K562 (cell line): ENCODE data around the gene SENP3. TPM values are rescaled to one million over a fixed set of nuclear protein-coding genes. Genes with fewer than 3 reads are reported as not detected.

ENCODE experiments used
- ATF1 ChIP-seq, 2 experiments: fragments of 450-650 bp in 1 of 2; IDR thresholded peaks; 2 replicates each; pipeline ENCODE4 v1.6.1; 2016; ENCODE audit warnings: missing compliant biosample characterization in 1 of 2, missing genetic modification characterization in 1 of 2
- BCL6 ChIP-seq: fragments of 250-450 bp; sonication (Bioruptor Pico); IDR thresholded peaks from 2 replicates; pipeline ENCODE4 v1.4.0; 2020
- CUX1 ChIP-seq: fragments of 200-800 bp; sonication (Bioruptor generic); IDR thresholded peaks from 2 replicates; pipeline ENCODE4 v1.6.1; 2016; ENCODE audit warnings: missing genetic modification characterization, missing compliant biosample characterization
- DNMT1 ChIP-seq: fragments of 450-650 bp; IDR thresholded peaks from 2 replicates; pipeline ENCODE4 v1.6.1; 2016; ENCODE audit warnings: antibody characterized with exemption, mild to moderate bottlenecking
- HDAC6 ChIP-seq: IDR thresholded peaks from 2 replicates; pipeline ENCODE4 v1.6.1; 2012; ENCODE audit warnings: low read depth, mild to moderate bottlenecking, control low read depth, inconsistent platforms, low read length, moderate library complexity
- HEY1 ChIP-seq: fragments of 250-450 bp; sonication (Bioruptor Pico); IDR thresholded peaks from 2 replicates; pipeline ENCODE4 v1.5.0; 2020; ENCODE audit warnings: mild to moderate bottlenecking, moderate library complexity, borderline replicate concordance
- KDM4B ChIP-seq, 2 experiments: fragments of 450-650 bp in 1 of 2; sonication (generic) in 1 of 2; IDR thresholded peaks; 2 replicates each; pipeline ENCODE4 v1.6.1; 2016 to 2017; ENCODE audit warnings: borderline replicate concordance in 2 of 2, antibody characterized with exemption in 1 of 2, low read depth in 1 of 2, mild to moderate bottlenecking in 1 of 2
- MCM5 ChIP-seq: fragments of 450-650 bp; IDR thresholded peaks from 2 replicates; pipeline ENCODE4 v1.6.1; 2016; ENCODE audit warnings: low read depth
- PBX2 ChIP-seq, 2 experiments: IDR thresholded peaks in 1 of 2; conservative IDR thresholded peaks in 1 of 2; 2 replicates each; pipeline ENCODE4 v1.6.1; 2016; ENCODE audit warnings: low read depth in 2 of 2, mild to moderate bottlenecking in 1 of 2, missing compliant biosample characterization in 1 of 2, missing genetic modification characterization in 1 of 2, moderate library complexity in 1 of 2
- PHTF2 ChIP-seq: fragments of 250-450 bp; sonication (Bioruptor Pico); IDR thresholded peaks from 2 replicates; pipeline ENCODE4 v1.5.0; 2021; ENCODE audit warnings: mild to moderate bottlenecking
- PURB ChIP-seq: sonication (generic); formaldehyde crosslinking; IDR thresholded peaks from 2 replicates; pipeline ENCODE4 v1.9.0; 2021; ENCODE audit warnings: low read depth, mild to moderate bottlenecking, missing genetic modification reagents
- RNF2 ChIP-seq: sonication (generic); IDR thresholded peaks from 2 replicates; pipeline ENCODE4 v1.6.1; 2016
- SRSF9 ChIP-seq: fragments of 200-400 bp; formaldehyde crosslinking; IDR thresholded peaks from 2 replicates; pipeline ENCODE4 v1.6.1; 2017; ENCODE audit warnings: low read depth, low read length, borderline replicate concordance
- STAT5A ChIP-seq: IDR thresholded peaks from 2 replicates; pipeline ENCODE4 v1.6.1; 2012; ENCODE audit warnings: low read length, inconsistent platforms, borderline replicate concordance
- ZNF224 ChIP-seq: sonication (generic); formaldehyde crosslinking; IDR thresholded peaks from 2 replicates; pipeline ENCODE4 v1.8.0; 2022; ENCODE audit warnings: mild to moderate bottlenecking, missing genetic modification reagents
- ZNF511 ChIP-seq: sonication (generic); formaldehyde crosslinking; IDR thresholded peaks from 2 replicates; pipeline ENCODE4 v1.8.0; 2022; ENCODE audit warnings: mild to moderate bottlenecking, missing genetic modification reagents
- polyA plus RNA-seq, 8 experiments: library from polyadenylated mRNA; depleted of rRNA in 4 of 8; stranded (reverse) in 5 of 8; unstranded in 3 of 8; fragments of >200 nt; fragmentation: Nextera tagmentation in 2 of 8; fragmentation: Illumina TruSeq in 1 of 8; extraction: Ambion mirVana in 2 of 8; extraction: Trizol in 1 of 8; gene quantifications; 2 replicates each; pipeline versions ENCODE4 v1.2.1 to v1.2.3, GENCODE V29; 2011 to 2014; ENCODE audit warnings: inconsistent platforms in 1 of 8, missing spikeins in 1 of 8
- total RNA-seq, 7 experiments: library from RNA; depleted of rRNA in 6 of 7; stranded (reverse); fragments of >200 nt in 6 of 7; fragmentation: Illumina TruSeq in 2 of 7; extraction: Trizol in 2 of 7; gene quantifications; 2 replicates each; pipeline versions ENCODE4 v1.2.1 to v1.2.3, GENCODE V29; 2011 to 2021; ENCODE audit warnings: low replicate concordance in 1 of 7

SENP3 gene
- total and polyA plus RNA-seq, 9 of the 15 experiments (the other 6 are each of a cell fraction or from before 2014, with no cell fraction given): 0.63 to 102 (median 78.8) TPM

- TF ChIP-seq PBX2 (CRISPR knock-in tag; IDR thresholded peaks at IDR 0.05; ENCODE audit: low read depth): peak; percentile 96
- TF ChIP-seq PBX2 (tag; conservative IDR thresholded peaks at IDR 0.05; ENCODE audit: low read depth): peak; percentile 100
- no peak for TF ChIP-seq CUX1
- no peak for TF ChIP-seq HDAC6
- TF ChIP-seq PHTF2 (CRISPR knock-in tag): no peak
- no peak for TF ChIP-seq RNF2
- TF ChIP-seq PURB (CRISPR knock-in tag): no peak
- TF ChIP-seq ZNF511 (CRISPR knock-in tag): no peak
- TF ChIP-seq BCL6 (CRISPR knock-in tag): no peak
- 0 out of 2 replicates have a peak, but pooled peaks have one; percentile 48 for TF ChIP-seq ZNF224 (CRISPR knock-in tag)
- no peak for TF ChIP-seq KDM4B (IDR thresholded peaks at IDR 0.05; ENCODE audit: borderline replicate concordance in 2 of 2, low read depth in 1 of 2)
- no peak for TF ChIP-seq DNMT1
- peak; percentile 45; the same call in 1 of the 2 replicates for TF ChIP-seq ATF1 (CRISPR knock-in tag; IDR thresholded peaks at IDR 0.05)
- peak; percentile 98 for TF ChIP-seq ATF1 (tag; IDR thresholded peaks at IDR 0.05)
- TF ChIP-seq MCM5: no peak
- no peak for TF ChIP-seq SRSF9
- TF ChIP-seq HEY1 (CRISPR knock-in tag): no peak
- TF ChIP-seq STAT5A: no peak
Observed at GRCh38 chr17:7572588-7573323, 11.0 kb downstream of the SENP3 start (continued).
